Right lobe of liver (tissue), 6 donors: ENCODE data around the gene COL6A1. TPM values are rescaled to one million over a fixed set of nuclear protein-coding genes. Genes with fewer than 3 reads are reported as not detected.
A peak's percentile ranks its signal among the peaks of the same experiment; 100 is the strongest.

Source experiments
- ATAC-seq, 4 donors: fragments of 200-7000 bp; cut with Tn5 transposase; one replicate each; pipeline ENCODE4 v1.9.1; 2020; ENCODE audit warnings: mild to moderate bottlenecking in 4 of 4, moderate library complexity in 4 of 4
- DNase-seq, 3 donors: peaks; one replicate each; pipeline ENCODE4 v3.0.0-alpha.2; 2020
- H3K27ac ChIP-seq, 3 donors: fragments of 200-600 bp; one replicate each; pipeline ENCODE4 v1.8.0; 2022
- H3K27me3 ChIP-seq, 2 donors: fragments of 200-600 bp; one replicate each; pipeline ENCODE4 v1.8.0; 2022
- H3K36me3 ChIP-seq, 4 donors: fragments of 200-600 bp; sonication (generic) in 1 of 4; one replicate each; pipeline versions ENCODE4 v1.5.1 to v1.8.0; 2017 to 2022; ENCODE audit warnings: control low read depth in 1 of 4
- H3K4me1 ChIP-seq, 4 donors: fragments of 200-600 bp; sonication (generic) in 1 of 4; one replicate each; pipeline versions ENCODE4 v1.5.1 to v1.8.0; 2017 to 2022; ENCODE audit warnings: control low read depth in 1 of 4
- H3K4me3 ChIP-seq, 3 donors: fragments of 200-600 bp; one replicate each; pipeline ENCODE4 v1.8.0; 2022
- H3K9me3 ChIP-seq, 4 donors: fragments of 200-600 bp; sonication (generic) in 1 of 4; one replicate each; pipeline versions ENCODE4 v1.5.1 to v1.8.0; 2017 to 2022; ENCODE audit warnings: control low read depth in 1 of 4
- POLR2A ChIP-seq: fragments of 450-650 bp; IDR thresholded peaks from one replicate; pipeline ENCODE4 v1.6.1; 2017; ENCODE audit warnings: antibody characterized with exemption, mild to moderate bottlenecking
- WGBS: methylation state at CpG from one replicate; pipeline ENCODE4 v1.1.6; 2018; ENCODE audit warnings: low coverage, low lambda C conversion rate; ENCODE audit not compliant: insufficient coverage; ENCODE audit errors: missing lambda C conversion rate; 5-methylcytosine and 5-hydroxymethylcytosine counted together
- intact Hi-C, 2 donors: fragments of 100-400 bp; cut with DNase I; formaldehyde crosslinking; loops; one replicate each; pipeline versions ENCODE4 v1.11.2 to v1.14.1; 2022
- long read RNA-seq: library from polyadenylated mRNA; unstranded; transcript quantifications from one replicate; pipeline ENCODE4 v2.0.0, GENCODE V29; 2019
- total RNA-seq, 6 experiments: library from RNA; depleted of rRNA in 2 of 6; stranded (reverse); fragments of >200 nt in 2 of 6; fragmentation: NEBNext Ultra II Directional in 3 of 6; extraction: Animal tissue kit (Norgen Biotek cat#: 25700) in 3 of 6; gene quantifications; one replicate each; pipeline versions ENCODE4 v1.1.0 to v1.2.4, GENCODE V29; 2016 to 2023
- TF ChIP-seq, protein P1 (sequence below), 4 donors: fragments of 200-600 bp in 3 of 4; fragments of 450-650 bp in 1 of 4; IDR thresholded peaks; one replicate each; pipeline versions ENCODE4 v1.5.1 to v1.8.0; 2016 to 2022; ENCODE audit warnings: antibody characterized with exemption in 4 of 4, mild to moderate bottlenecking in 2 of 4
- donor health status: DM: no; HTN: yes; CAD: no.
- donor health status: DM: no; HTN: no; CAD: no.
- donor health status: DM: no; HTN: no; CAD: no.
- donor health status: DM: no; HTN: yes; CAD: no.
- donor health status: DM: no; HTN: yes; CAD: no.

COL6A1 gene, protein sequence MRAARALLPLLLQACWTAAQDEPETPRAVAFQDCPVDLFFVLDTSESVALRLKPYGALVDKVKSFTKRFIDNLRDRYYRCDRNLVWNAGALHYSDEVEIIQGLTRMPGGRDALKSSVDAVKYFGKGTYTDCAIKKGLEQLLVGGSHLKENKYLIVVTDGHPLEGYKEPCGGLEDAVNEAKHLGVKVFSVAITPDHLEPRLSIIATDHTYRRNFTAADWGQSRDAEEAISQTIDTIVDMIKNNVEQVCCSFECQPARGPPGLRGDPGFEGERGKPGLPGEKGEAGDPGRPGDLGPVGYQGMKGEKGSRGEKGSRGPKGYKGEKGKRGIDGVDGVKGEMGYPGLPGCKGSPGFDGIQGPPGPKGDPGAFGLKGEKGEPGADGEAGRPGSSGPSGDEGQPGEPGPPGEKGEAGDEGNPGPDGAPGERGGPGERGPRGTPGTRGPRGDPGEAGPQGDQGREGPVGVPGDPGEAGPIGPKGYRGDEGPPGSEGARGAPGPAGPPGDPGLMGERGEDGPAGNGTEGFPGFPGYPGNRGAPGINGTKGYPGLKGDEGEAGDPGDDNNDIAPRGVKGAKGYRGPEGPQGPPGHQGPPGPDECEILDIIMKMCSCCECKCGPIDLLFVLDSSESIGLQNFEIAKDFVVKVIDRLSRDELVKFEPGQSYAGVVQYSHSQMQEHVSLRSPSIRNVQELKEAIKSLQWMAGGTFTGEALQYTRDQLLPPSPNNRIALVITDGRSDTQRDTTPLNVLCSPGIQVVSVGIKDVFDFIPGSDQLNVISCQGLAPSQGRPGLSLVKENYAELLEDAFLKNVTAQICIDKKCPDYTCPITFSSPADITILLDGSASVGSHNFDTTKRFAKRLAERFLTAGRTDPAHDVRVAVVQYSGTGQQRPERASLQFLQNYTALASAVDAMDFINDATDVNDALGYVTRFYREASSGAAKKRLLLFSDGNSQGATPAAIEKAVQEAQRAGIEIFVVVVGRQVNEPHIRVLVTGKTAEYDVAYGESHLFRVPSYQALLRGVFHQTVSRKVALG
- 10 to 100 TPM; 28.2 to 79.9 (median 51.1) TPM for total RNA-seq
- long read RNA-seq, partial matches to known transcripts, result 5 of 7 reads
- long read RNA-seq, other reads (novel, unspliced or antisense), result 1 of 7 reads

DNA sequence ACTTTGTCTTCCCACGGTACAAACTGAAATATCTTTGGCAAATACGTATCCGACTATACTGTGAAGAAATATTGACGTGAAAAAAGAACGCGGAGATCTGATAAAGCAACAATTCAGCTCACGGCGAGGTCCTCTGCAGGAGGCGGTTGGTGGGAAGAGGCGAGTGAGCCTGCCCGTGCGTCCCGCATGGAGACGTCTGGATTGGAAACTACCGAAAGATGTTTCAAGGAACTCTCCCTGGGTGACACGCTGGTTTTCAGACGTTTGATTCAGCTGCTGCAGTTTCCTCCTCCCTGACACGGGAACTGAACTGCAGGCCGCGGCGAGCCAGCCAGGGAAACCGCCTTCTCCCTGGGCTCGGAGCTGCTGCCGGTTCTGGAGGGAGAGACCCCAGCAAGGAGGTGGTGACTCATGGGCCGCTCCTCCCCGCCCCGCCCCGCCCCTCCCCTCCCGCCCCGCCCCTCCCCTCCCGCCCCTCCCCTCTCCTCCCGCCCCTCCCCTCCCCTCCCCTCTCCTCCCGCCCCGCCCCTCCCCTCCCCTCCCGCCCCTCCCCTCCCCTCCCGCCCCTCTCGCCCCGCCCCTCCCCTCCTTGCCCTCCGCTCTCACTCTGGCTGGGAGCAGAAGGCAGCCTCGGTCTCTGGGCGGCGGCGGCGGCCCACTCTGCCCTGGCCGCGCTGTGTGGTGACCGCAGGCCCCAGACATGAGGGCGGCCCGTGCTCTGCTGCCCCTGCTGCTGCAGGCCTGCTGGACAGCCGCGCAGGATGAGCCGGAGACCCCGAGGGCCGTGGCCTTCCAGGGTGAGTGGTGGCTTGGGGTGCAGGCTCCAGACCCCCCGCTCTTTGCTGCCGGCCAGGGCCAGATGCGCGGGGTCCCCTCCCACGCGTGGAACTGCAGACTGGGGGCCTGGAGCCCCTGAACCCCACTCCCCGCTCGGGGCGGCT lies at the start of gene COL6A1:
TSS of gene COL6A1 (plus strand) at position 620 of the 941 bp plus-strand sequence. CDS start at position 701, 81 bp downstream.
- TF ChIP-seq, protein P1, sequence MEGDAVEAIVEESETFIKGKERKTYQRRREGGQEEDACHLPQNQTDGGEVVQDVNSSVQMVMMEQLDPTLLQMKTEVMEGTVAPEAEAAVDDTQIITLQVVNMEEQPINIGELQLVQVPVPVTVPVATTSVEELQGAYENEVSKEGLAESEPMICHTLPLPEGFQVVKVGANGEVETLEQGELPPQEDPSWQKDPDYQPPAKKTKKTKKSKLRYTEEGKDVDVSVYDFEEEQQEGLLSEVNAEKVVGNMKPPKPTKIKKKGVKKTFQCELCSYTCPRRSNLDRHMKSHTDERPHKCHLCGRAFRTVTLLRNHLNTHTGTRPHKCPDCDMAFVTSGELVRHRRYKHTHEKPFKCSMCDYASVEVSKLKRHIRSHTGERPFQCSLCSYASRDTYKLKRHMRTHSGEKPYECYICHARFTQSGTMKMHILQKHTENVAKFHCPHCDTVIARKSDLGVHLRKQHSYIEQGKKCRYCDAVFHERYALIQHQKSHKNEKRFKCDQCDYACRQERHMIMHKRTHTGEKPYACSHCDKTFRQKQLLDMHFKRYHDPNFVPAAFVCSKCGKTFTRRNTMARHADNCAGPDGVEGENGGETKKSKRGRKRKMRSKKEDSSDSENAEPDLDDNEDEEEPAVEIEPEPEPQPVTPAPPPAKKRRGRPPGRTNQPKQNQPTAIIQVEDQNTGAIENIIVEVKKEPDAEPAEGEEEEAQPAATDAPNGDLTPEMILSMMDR (IDR thresholded peaks at IDR 0.05), result no peak
- TF ChIP-seq POLR2A, result peak; percentile 44
- H3K27ac ChIP-seq, result peak within 1 kb of the TSS; percentile 13 to 57 (median 26)
- ATAC-seq (peak; percentile 78 to 83 (median 82)), DNase-seq (peak; percentile 73 to 77 (median 75))
- under 1% methylated on average over 25 of the region's 63 CpGs for WGBS
- peak within 1 kb of the TSS; percentile 65 to 74 (median 67) for H3K4me3 ChIP-seq
- H3K4me1 ChIP-seq, result peaks cover 0 to 4% (median 2%) of the 10 kb centered on the region in 4 donors
- no peaks in the 10 kb centered on the region for H3K27me3 ChIP-seq
- no peaks in the 10 kb centered on the region for H3K36me3 ChIP-seq
- intact Hi-C loops, result no loop called here
- H3K9me3 ChIP-seq, result no peaks in the 10 kb centered on the region

DNA sequence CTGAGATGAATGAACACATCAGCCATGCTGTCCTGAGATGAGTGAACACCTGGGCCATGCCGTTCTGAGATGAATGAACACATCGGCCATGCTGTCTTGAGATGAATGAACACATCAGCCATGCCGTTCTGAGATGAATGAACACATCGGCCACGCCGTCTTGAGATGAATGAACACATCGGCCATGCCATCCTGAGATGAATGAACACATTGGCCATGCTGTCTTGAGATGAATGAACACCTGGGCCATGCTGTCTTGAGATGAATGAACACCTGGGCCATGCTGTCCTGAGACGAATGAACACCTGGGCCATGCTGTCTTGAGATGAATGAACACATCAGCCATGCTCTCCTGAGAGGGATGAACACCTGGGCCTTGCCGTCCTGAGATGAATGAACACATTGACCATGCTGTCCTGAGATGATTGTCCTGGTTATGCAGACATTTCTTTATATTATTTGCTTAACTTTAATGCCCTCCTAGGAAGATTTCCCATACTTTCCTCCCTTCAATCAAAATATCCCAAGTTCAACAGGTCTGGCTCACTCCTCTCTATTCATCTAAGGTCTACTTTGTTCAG lies 48.6 kb upstream of the COL6A1 start:
- TF ChIP-seq POLR2A, result no peak
- TF ChIP-seq, protein P1 (IDR thresholded peaks at IDR 0.05), result no peak
- WGBS, result 29% methylated on average over 4 of the region's 9 CpGs
- intact Hi-C loops, result no loop called here
- H3K4me1 ChIP-seq, result no peaks in the 10 kb centered on the region
- H3K9me3 ChIP-seq, result no peaks in the 10 kb centered on the region
- DNase-seq (no peak), ATAC-seq (no peak)
- no peaks in the 10 kb centered on the region for H3K36me3 ChIP-seq
- no peak overlapping the region for H3K27ac ChIP-seq
- H3K4me3 ChIP-seq, result no peak overlapping the region
- H3K27me3 ChIP-seq, result no peaks in the 10 kb centered on the region

- WGBS, result 75% methylated on average over 6 of the region's 6 CpGs
- no peak for TF ChIP-seq POLR2A
- TF ChIP-seq, protein P1 (IDR thresholded peaks at IDR 0.05), result no peak
- Histone ChIP-seq H3K36me3 (no peaks in the 10 kb centered on the region), H3K4me1 (no peaks in the 10 kb centered on the region), H3K27ac (no peak overlapping the region), H3K27me3 (no peaks in the 10 kb centered on the region), H3K9me3 (no peaks in the 10 kb centered on the region), H3K4me3 (no peak overlapping the region)
- intact Hi-C loops, result no loop called here
- DNase-seq (no peak), ATAC-seq (no peak)
Measured at GRCh38 chr21:45934085-45934484, 47.5 kb upstream of the COL6A1 start.
